Stimulated activated CD8-positive, alpha-beta memory T cell treated with anti-CD3 and anti-CD28 coated beads, Interleukin-15, amount 100 ng/mL, for 4 hours (primary cell): ENCODE results near the gene C16orf96.
A peak's percentile ranks its signal among the peaks of the same experiment; 100 is the strongest.

Experiments used
- DNase-seq, 2 donors: peaks; one replicate each; pipeline ENCODE4 v3.0.0-alpha.2; 2020; ENCODE audit warnings: low read depth in 2 of 2

Gene C16orf96

GRCh38 chr16:4525634-4526277 lies 30.4 kb upstream of the C16orf96 start:
- DNase-seq = no peak

GRCh38 chr16:4529085-4530060 lies 26.8 kb upstream of the C16orf96 start:
- DNase-seq = no peak

GRCh38 chr16:4531811-4532210 lies 24.3 kb upstream of the C16orf96 start:
- DNase-seq = no peak

- no peak for DNase-seq
These were observed 23.9 kb upstream of the C16orf96 start for GRCh38 chr16:4532238-4532637.

GRCh38 chr16:4533490-4533889 lies 22.6 kb upstream of the C16orf96 start:
- no peak for DNase-seq

GRCh38 chr16:4534151-4534790 lies 21.9 kb upstream of the C16orf96 start:
- DNase-seq = no peak

- DNase-seq = no peak
These were observed 20.5 kb upstream of the C16orf96 start for GRCh38 chr16:4535627-4536108.

- DNase-seq = no peak
These were observed 19.6 kb upstream of the C16orf96 start for GRCh38 chr16:4536391-4537106.

GRCh38 chr16:4537376-4538343 lies 18.5 kb upstream of the C16orf96 start:
- peak in 1 of 2 donors; percentile 3 for DNase-seq

GRCh38 chr16:4538350-4539235 lies 17.5 kb upstream of the C16orf96 start, which contains the start of gene CDIP1:
Gene CDIP1, minus strand, starts transcription at chr16:4538773. Its CDS starts 24,643 bp downstream, at chr16:4514130.
- peak; percentile 93 to 94 for DNase-seq

GRCh38 chr16:4539716-4540284 lies 16.3 kb upstream of the C16orf96 start:
- no peak for DNase-seq

- no peak for DNase-seq
These were observed 11.7 kb upstream of the C16orf96 start for GRCh38 chr16:4544473-4544872.

GRCh38 chr16:4548124-4548523 lies 8.0 kb upstream of the C16orf96 start:
- DNase-seq = no peak

- DNase-seq = no peak
These were observed 5.5 kb upstream of the C16orf96 start for GRCh38 chr16:4550591-4550990.

- DNase-seq = no peak
These were observed 3.6 kb upstream of the C16orf96 start for GRCh38 chr16:4552541-4552940.

- DNase-seq = no peak
These were observed 440 bp downstream of the C16orf96 start for GRCh38 chr16:4556580-4556979.

GRCh38 chr16:4557973-4558372 lies 1.8 kb downstream of the C16orf96 start:
- no peak for DNase-seq

- no peak for DNase-seq
These were observed 5.5 kb downstream of the C16orf96 start for GRCh38 chr16:4561596-4561995.
